ENCODE measurements around the gene CWC25. TPM values are rescaled to one million over a fixed set of nuclear protein-coding genes. Genes with fewer than 3 reads are reported as not detected.

CWC25 gene
- total RNA-seq, 1 donor from 2014 or later: 25.5 TPM

DNA sequence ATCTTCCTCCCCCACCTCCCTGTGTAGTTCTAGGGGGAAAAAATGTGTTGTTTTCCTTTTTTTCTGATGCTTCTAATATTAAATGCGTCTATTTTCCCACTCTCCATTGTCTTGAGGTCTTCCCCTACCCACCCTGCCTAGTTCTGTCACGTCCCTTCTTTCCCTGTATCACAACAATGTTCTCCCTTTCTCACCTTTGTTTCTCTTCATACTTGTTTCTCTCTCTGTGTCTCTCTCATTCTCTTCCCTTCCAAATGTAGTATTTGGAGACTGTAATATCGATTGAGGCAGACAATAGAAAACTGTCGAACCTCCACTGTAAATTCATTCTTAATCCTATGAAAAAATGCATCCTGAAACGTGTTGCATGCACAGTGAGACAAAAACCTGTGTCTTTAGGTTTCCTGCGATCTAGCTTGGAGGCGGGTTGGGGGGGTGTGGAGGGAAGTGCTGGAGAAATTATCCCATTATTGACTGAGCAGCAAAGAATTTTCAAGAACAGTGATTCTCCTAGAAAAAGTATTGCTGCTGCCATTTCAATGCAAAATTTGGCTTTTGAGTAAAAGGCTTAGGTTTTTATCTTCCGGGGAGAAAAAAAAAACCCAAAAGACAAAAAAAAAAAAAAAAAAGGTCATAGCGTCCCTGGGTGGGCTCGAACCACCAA is 73.8 kb downstream of the CWC25 start:
- Histone ChIP-seq H3K4me3 (peak overlapping the region; percentile 65 to 91), H3K27ac (peak overlapping the region; percentile 83), H3K36me3 (peaks cover 0 to 19% of the 10 kb centered on the region in 2 donors), H3K4me1 (peaks cover 68% of the 10 kb centered on the region), H3K27me3 (no peaks in the 10 kb centered on the region), H3K9me3 (no peaks in the 10 kb centered on the region)
- intact Hi-C loops (cut with DNase I): loop anchor here (5.0 kb wide), 1 partner anchor 46 kb away; the partner anchor contains the start of gene PIP4K2B
- no peak for DNase-seq (ENCODE audit: extremely low spot score in 2 of 2)
- TF ChIP-seq POLR2AphosphoS5 (IDR thresholded peaks at IDR 0.05; ENCODE audit: insufficient read depth in 1 of 2, low read depth in 1 of 2): no peak
- TF ChIP-seq, protein P1, sequence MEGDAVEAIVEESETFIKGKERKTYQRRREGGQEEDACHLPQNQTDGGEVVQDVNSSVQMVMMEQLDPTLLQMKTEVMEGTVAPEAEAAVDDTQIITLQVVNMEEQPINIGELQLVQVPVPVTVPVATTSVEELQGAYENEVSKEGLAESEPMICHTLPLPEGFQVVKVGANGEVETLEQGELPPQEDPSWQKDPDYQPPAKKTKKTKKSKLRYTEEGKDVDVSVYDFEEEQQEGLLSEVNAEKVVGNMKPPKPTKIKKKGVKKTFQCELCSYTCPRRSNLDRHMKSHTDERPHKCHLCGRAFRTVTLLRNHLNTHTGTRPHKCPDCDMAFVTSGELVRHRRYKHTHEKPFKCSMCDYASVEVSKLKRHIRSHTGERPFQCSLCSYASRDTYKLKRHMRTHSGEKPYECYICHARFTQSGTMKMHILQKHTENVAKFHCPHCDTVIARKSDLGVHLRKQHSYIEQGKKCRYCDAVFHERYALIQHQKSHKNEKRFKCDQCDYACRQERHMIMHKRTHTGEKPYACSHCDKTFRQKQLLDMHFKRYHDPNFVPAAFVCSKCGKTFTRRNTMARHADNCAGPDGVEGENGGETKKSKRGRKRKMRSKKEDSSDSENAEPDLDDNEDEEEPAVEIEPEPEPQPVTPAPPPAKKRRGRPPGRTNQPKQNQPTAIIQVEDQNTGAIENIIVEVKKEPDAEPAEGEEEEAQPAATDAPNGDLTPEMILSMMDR (IDR thresholded peaks at IDR 0.05): no peak
- TF ChIP-seq POLR2A (IDR thresholded peaks at IDR 0.05): no peak

Small RNAs within 50 kb of the gene (microRNA-seq; reads per million reads assigned to microRNA genes)
- not detected for gene MIR4727 (ENCODE audit: borderline number of aligned reads, borderline replicate concordance)

Small RNAs within 50 kb of the gene (small RNA-seq; reads per million reads assigned to genes)
- gene MIR4727 (not detected), gene RNU6-866P (not detected), gene SNORA21 (not detected), gene SNORA21B (not detected)

Other genes starting within 250 kb of the CWC25 start
- gene SRCIN1, start 219.4 kb downstream of the CWC25 start, total RNA-seq: 5.2 TPM
- 0.98 TPM for gene EPOP, start 150.4 kb downstream of the CWC25 start, total RNA-seq
- gene MLLT6, start 120.0 kb downstream of the CWC25 start, total RNA-seq: 70.2 TPM
- 12.8 TPM for gene CISD3, start 95.0 kb downstream of the CWC25 start, total RNA-seq
- 25.8 TPM for gene PCGF2, start 77.0 kb downstream of the CWC25 start, total RNA-seq
- 193 TPM for gene PSMB3, start 72.6 kb downstream of the CWC25 start, total RNA-seq
- gene PIP4K2B, start 25.8 kb downstream of the CWC25 start, total RNA-seq: 68.5 TPM
- 1,585 TPM for gene RPL23, start 28.4 kb upstream of the CWC25 start, total RNA-seq
- gene LASP1, start 44.7 kb upstream of the CWC25 start, total RNA-seq: 69.0 TPM
- gene FBXO47, start 142.1 kb upstream of the CWC25 start, total RNA-seq: not detected